ENCODE measurements around the gene TRPM6. TPM values are rescaled to one million over a fixed set of nuclear protein-coding genes. Genes with fewer than 3 reads are reported as not detected.

TRPM6 gene
- total and polyA plus RNA-seq, 2 donors (not counting 3 experiments of a cell fraction or from before 2014, with no cell fraction given), result 0.01 to 0.22 TPM

- H3K9me3 ChIP-seq (replicated peaks; ENCODE audit: control insufficient read depth, insufficient read depth, low read length), result no peaks in the 10 kb centered on the region
- H3K9ac ChIP-seq (replicated peaks; ENCODE audit: extremely low read depth, insufficient read depth, low read length), result no peak overlapping the region
- H3K4me3 ChIP-seq (replicated peaks in 1 of 3; ENCODE audit: insufficient read depth in 1 of 3, low read depth in 1 of 3, low read length in 3 of 3), result no peak overlapping the region
- TF ChIP-seq FOS (IDR thresholded peaks at IDR 0.05; ENCODE audit: borderline replicate concordance, insufficient read depth, low read length) (no peak), JUN (IDR thresholded peaks at IDR 0.05; ENCODE audit: borderline replicate concordance, insufficient read depth, insufficient read length, low read depth) (no peak), POLR2AphosphoS5 (IDR thresholded peaks at IDR 0.05; ENCODE audit: insufficient read depth, low read depth, low read length) (no peak), CTCF (IDR thresholded peaks at IDR 0.05; ENCODE audit: extremely low read depth in 1 of 2, insufficient read depth in 1 of 2, low read depth in 1 of 2, low read length in 2 of 2) (no peak)
- DNase-seq (ENCODE audit: low read depth, low spot score), result no peak
- no peak overlapping the region for H3K27ac ChIP-seq (ENCODE audit: insufficient read depth, low read depth, low read length)
- no peaks in the 10 kb centered on the region for H3K36me3 ChIP-seq (ENCODE audit: control insufficient read depth in 2 of 2, extremely low read depth in 1 of 2, insufficient read depth in 2 of 2, low read length in 2 of 2)
- H3K27me3 ChIP-seq (ENCODE audit: control insufficient read depth in 2 of 2, insufficient read depth in 2 of 2, low read length in 2 of 2), result no peaks in the 10 kb centered on the region
- FAIRE-seq, result no peak
- BruUV-seq (replicated peaks), result no TSS peak
- H4K20me1 ChIP-seq (replicated peaks; ENCODE audit: control insufficient read depth, extremely low read depth, insufficient read depth, low read length), result no peaks in the 10 kb centered on the region
- ChIA-PET POLR2A (no interaction called here), CTCF (no interaction called here)
- H2AFZ ChIP-seq (ENCODE audit: low read depth, low read length), result no peak overlapping the region
- H3K4me1 ChIP-seq (ENCODE audit: control insufficient read depth, extremely low read depth, insufficient read depth, low read length), result no peaks in the 10 kb centered on the region
- H3K79me2 ChIP-seq (ENCODE audit: control insufficient read depth, insufficient read depth, low read length), result no peaks in the 10 kb centered on the region
- no peak overlapping the region for H3K4me2 ChIP-seq (ENCODE audit: insufficient read depth, low read length)
- dilution Hi-C loops (cut with MboI; ENCODE audit: extremely low pct_ligation_motif_present, low sequenced_read_pairs), result no loop called here
- H3K9me1 ChIP-seq (replicated peaks; ENCODE audit: control insufficient read depth, extremely low read depth, insufficient read depth, low read length), result no peaks in the 10 kb centered on the region
- intact Hi-C loops (cut with micrococcal nuclease), result no loop called here
Measured at GRCh38 chr9:74821636-74822035, 66.1 kb downstream of the TRPM6 start.

GRCh38 chr9:74817816-74818215, 69.9 kb downstream of the TRPM6 start:
- DNase-seq (ENCODE audit: low read depth, low spot score) (no peak), FAIRE-seq (no peak)
- ChIA-PET CTCF (interaction anchor here (0.9 to 1.3 kb wide), 2 partner anchors 10 to 40 kb away, joined by 3 read pairs; no protein-coding TSS in a partner anchor), POLR2A (no interaction called here)
- H3K4me1 ChIP-seq (ENCODE audit: control insufficient read depth, extremely low read depth, insufficient read depth, low read length), result no peaks in the 10 kb centered on the region
- TF ChIP-seq FOS (IDR thresholded peaks at IDR 0.05; ENCODE audit: borderline replicate concordance, insufficient read depth, low read length), result no peak
- no peak for TF ChIP-seq POLR2AphosphoS5 (IDR thresholded peaks at IDR 0.05; ENCODE audit: insufficient read depth, low read depth, low read length)
- no peak for TF ChIP-seq MYC (IDR thresholded peaks at IDR 0.05; ENCODE audit: low read depth, low read length)
- TF ChIP-seq MAX (IDR thresholded peaks at IDR 0.05; ENCODE audit: insufficient read depth, insufficient read length), result no peak
- no peak for TF ChIP-seq POLR2A (IDR thresholded peaks at IDR 0.05; ENCODE audit: low read depth, low read length)
- TF ChIP-seq JUN (IDR thresholded peaks at IDR 0.05; ENCODE audit: borderline replicate concordance, insufficient read depth, insufficient read length, low read depth), result no peak
- TF ChIP-seq GATA2 (IDR thresholded peaks at IDR 0.05; ENCODE audit: insufficient read depth, insufficient read length, low read depth, low read length), result no peak
- TF ChIP-seq CTCF (IDR thresholded peaks at IDR 0.05; ENCODE audit: extremely low read depth in 1 of 2, insufficient read depth in 1 of 2, low read depth in 1 of 2, low read length in 2 of 2), result no peak
- no peak for TF ChIP-seq EZH2 (IDR thresholded peaks at IDR 0.05; ENCODE audit: borderline replicate concordance, low read depth, low read length, severe bottlenecking)
- no peaks in the 10 kb centered on the region for H3K9me3 ChIP-seq (replicated peaks; ENCODE audit: control insufficient read depth, insufficient read depth, low read length)
- no peaks in the 10 kb centered on the region for H3K79me2 ChIP-seq (ENCODE audit: control insufficient read depth, insufficient read depth, low read length)
- no peaks in the 10 kb centered on the region for H3K27me3 ChIP-seq (ENCODE audit: control insufficient read depth in 2 of 2, insufficient read depth in 2 of 2, low read length in 2 of 2)
- H2AFZ ChIP-seq (ENCODE audit: low read depth, low read length), result no peak overlapping the region
- H3K4me3 ChIP-seq (replicated peaks in 1 of 3; ENCODE audit: insufficient read depth in 1 of 3, low read depth in 1 of 3, low read length in 3 of 3), result no peak overlapping the region
- H3K36me3 ChIP-seq (ENCODE audit: control insufficient read depth in 2 of 2, extremely low read depth in 1 of 2, insufficient read depth in 2 of 2, low read length in 2 of 2), result no peaks in the 10 kb centered on the region
- BruUV-seq (replicated peaks), result no TSS peak
- no peak overlapping the region for H3K4me2 ChIP-seq (ENCODE audit: insufficient read depth, low read length)
- H3K27ac ChIP-seq (ENCODE audit: insufficient read depth, low read depth, low read length), result no peak overlapping the region
- dilution Hi-C loops (cut with MboI; ENCODE audit: extremely low pct_ligation_motif_present, low sequenced_read_pairs), result no loop called here
- H4K20me1 ChIP-seq (replicated peaks; ENCODE audit: control insufficient read depth, extremely low read depth, insufficient read depth, low read length), result no peaks in the 10 kb centered on the region
- H3K9ac ChIP-seq (replicated peaks; ENCODE audit: extremely low read depth, insufficient read depth, low read length), result no peak overlapping the region
- no peaks in the 10 kb centered on the region for H3K9me1 ChIP-seq (replicated peaks; ENCODE audit: control insufficient read depth, extremely low read depth, insufficient read depth, low read length)
- intact Hi-C loops (cut with micrococcal nuclease), result no loop called here

Data from endothelial cell of umbilical vein (primary cell).